ENCODE data around the gene RIPOR2.

Gene RIPOR2

GRCh38 chr6:24925661-24926060, 10.1 kb downstream of the RIPOR2 start:
- Histone ChIP-seq H3K4me3 (ENCODE audit: low read length in 2 of 2) (no peak overlapping the region), H3K27ac (ENCODE audit: low read length) (no peak overlapping the region), H3K9me3 (ENCODE audit: control insufficient read depth in 2 of 2, low read length in 2 of 2) (no peaks in the 10 kb centered on the region), H3K36me3 (ENCODE audit: control insufficient read depth in 2 of 2, insufficient read depth in 2 of 2, low read length in 2 of 2) (no peaks in the 10 kb centered on the region), H3K4me1 (ENCODE audit: control insufficient read depth, insufficient read depth, low read length) (peaks cover 7% of the 10 kb centered on the region), H3K9ac (ENCODE audit: low read length in 2 of 2) (no peak overlapping the region), H3K27me3 (ENCODE audit: control insufficient read depth in 1 of 2, insufficient read depth in 2 of 2, low read length in 2 of 2) (no peaks in the 10 kb centered on the region)

DNA sequence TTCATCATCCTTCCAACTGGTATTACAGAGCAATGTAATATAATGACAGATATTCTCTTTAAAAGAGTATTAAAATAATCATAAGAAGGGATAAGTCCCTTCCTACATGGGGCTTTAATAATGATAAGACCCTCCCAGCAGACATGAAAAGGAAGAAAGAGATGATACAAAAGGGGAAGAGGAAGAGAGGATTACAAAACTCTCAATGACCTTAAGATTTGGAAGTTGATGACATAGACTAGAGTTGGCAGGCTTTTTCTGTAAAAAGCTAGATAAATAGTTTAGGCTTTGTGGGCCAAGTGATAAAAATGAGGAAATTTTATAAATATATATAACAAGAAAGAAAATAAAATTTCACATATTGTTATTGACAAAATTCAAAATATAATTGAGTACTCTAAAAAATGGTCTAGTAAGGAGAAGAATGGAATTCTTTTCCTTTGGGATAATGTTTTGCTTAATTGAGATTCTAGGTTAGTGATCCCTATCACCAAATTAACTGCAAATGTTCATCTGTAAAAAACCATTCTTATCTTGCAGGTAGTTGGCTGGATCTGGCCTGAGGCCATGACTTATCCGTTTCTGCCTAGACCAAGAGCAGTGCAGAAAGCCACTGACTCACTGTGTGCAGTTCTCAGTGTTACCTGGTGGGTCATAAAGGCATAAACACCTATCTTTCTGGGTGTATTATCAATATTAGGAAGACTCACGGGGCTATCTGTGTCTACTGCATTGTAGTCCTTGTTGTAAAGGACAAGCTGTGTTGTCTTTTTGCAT, 11.0 kb downstream of the RIPOR2 start:
- H3K36me3 ChIP-seq (ENCODE audit: control insufficient read depth in 2 of 2, insufficient read depth in 2 of 2, low read length in 2 of 2) = no peaks in the 10 kb centered on the region
- no peak overlapping the region for H3K27ac ChIP-seq (ENCODE audit: low read length)
- H3K9ac ChIP-seq (ENCODE audit: low read length in 2 of 2) = no peak overlapping the region
- H3K4me3 ChIP-seq (ENCODE audit: low read length in 2 of 2) = no peak overlapping the region
- no peaks in the 10 kb centered on the region for H3K4me1 ChIP-seq (ENCODE audit: control insufficient read depth, insufficient read depth, low read length)
- H3K27me3 ChIP-seq (ENCODE audit: control insufficient read depth in 1 of 2, insufficient read depth in 2 of 2, low read length in 2 of 2) = no peaks in the 10 kb centered on the region
- no peaks in the 10 kb centered on the region for H3K9me3 ChIP-seq (ENCODE audit: control insufficient read depth in 2 of 2, low read length in 2 of 2)

GRCh38 chr6:24923885-24924401, 11.8 kb downstream of the RIPOR2 start:
- Histone ChIP-seq H3K4me1 (ENCODE audit: control insufficient read depth, insufficient read depth, low read length) (peaks cover 6% of the 10 kb centered on the region), H3K9ac (ENCODE audit: low read length in 2 of 2) (no peak overlapping the region), H3K36me3 (ENCODE audit: control insufficient read depth in 2 of 2, insufficient read depth in 2 of 2, low read length in 2 of 2) (no peaks in the 10 kb centered on the region), H3K27me3 (ENCODE audit: control insufficient read depth in 1 of 2, insufficient read depth in 2 of 2, low read length in 2 of 2) (no peaks in the 10 kb centered on the region), H3K27ac (ENCODE audit: low read length) (no peak overlapping the region), H3K4me3 (ENCODE audit: low read length in 2 of 2) (no peak overlapping the region), H3K9me3 (ENCODE audit: control insufficient read depth in 2 of 2, low read length in 2 of 2) (no peaks in the 10 kb centered on the region)

DNA sequence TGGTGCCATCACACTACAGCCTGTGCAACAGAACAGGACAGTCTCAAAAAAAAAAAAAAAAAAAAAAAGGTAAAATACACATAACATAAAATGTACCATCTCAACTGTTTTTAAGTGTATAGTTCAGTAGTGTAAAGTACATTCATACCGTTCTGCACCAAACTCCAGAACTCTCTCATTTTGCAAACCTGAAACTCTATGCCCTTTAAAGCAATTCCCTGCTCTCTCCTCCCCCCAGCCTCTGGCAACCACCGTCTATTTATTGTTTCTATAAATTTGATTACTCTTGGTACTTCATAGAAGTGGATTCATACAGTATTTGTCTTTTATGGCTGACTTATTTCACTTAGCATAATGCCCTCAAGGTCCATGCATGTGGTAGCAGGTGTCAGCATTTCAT, 12.9 kb downstream of the RIPOR2 start:
- Histone ChIP-seq H3K36me3 (ENCODE audit: control insufficient read depth in 2 of 2, insufficient read depth in 2 of 2, low read length in 2 of 2) (no peaks in the 10 kb centered on the region), H3K9me3 (ENCODE audit: control insufficient read depth in 2 of 2, low read length in 2 of 2) (no peaks in the 10 kb centered on the region), H3K27ac (ENCODE audit: low read length) (no peak overlapping the region), H3K9ac (ENCODE audit: low read length in 2 of 2) (no peak overlapping the region), H3K27me3 (ENCODE audit: control insufficient read depth in 1 of 2, insufficient read depth in 2 of 2, low read length in 2 of 2) (no peaks in the 10 kb centered on the region), H3K4me1 (ENCODE audit: control insufficient read depth, insufficient read depth, low read length) (peaks cover 6% of the 10 kb centered on the region), H3K4me3 (ENCODE audit: low read length in 2 of 2) (no peak overlapping the region)

- Histone ChIP-seq H3K27ac (ENCODE audit: low read length) (no peak overlapping the region), H3K4me1 (ENCODE audit: control insufficient read depth, insufficient read depth, low read length) (peaks cover 6% of the 10 kb centered on the region), H3K9ac (ENCODE audit: low read length in 2 of 2) (no peak overlapping the region), H3K36me3 (ENCODE audit: control insufficient read depth in 2 of 2, insufficient read depth in 2 of 2, low read length in 2 of 2) (no peaks in the 10 kb centered on the region), H3K9me3 (ENCODE audit: control insufficient read depth in 2 of 2, low read length in 2 of 2) (no peaks in the 10 kb centered on the region), H3K4me3 (ENCODE audit: low read length in 2 of 2) (no peak overlapping the region), H3K27me3 (ENCODE audit: control insufficient read depth in 1 of 2, insufficient read depth in 2 of 2, low read length in 2 of 2) (no peaks in the 10 kb centered on the region)
Measured at GRCh38 chr6:24922170-24922569, 13.6 kb downstream of the RIPOR2 start.

- no peaks in the 10 kb centered on the region for H3K9me3 ChIP-seq (ENCODE audit: control insufficient read depth in 2 of 2, low read length in 2 of 2)
- peaks cover 6% of the 10 kb centered on the region for H3K4me1 ChIP-seq (ENCODE audit: control insufficient read depth, insufficient read depth, low read length)
- no peak overlapping the region for H3K4me3 ChIP-seq (ENCODE audit: low read length in 2 of 2)
- H3K27ac ChIP-seq (ENCODE audit: low read length) = no peak overlapping the region
- no peaks in the 10 kb centered on the region for H3K36me3 ChIP-seq (ENCODE audit: control insufficient read depth in 2 of 2, insufficient read depth in 2 of 2, low read length in 2 of 2)
- peaks cover 0 to under 1% of the 10 kb centered on the region in 2 donors for H3K27me3 ChIP-seq (ENCODE audit: control insufficient read depth in 1 of 2, insufficient read depth in 2 of 2, low read length in 2 of 2)
- H3K9ac ChIP-seq (ENCODE audit: low read length in 2 of 2) = no peak overlapping the region
Measured at GRCh38 chr6:24920136-24920535, 15.6 kb downstream of the RIPOR2 start.

GRCh38 chr6:24919056-24919892, 16.5 kb downstream of the RIPOR2 start:
- Histone ChIP-seq H3K36me3 (ENCODE audit: control insufficient read depth in 2 of 2, insufficient read depth in 2 of 2, low read length in 2 of 2) (no peaks in the 10 kb centered on the region), H3K4me3 (ENCODE audit: low read length in 2 of 2) (no peak overlapping the region), H3K9me3 (ENCODE audit: control insufficient read depth in 2 of 2, low read length in 2 of 2) (no peaks in the 10 kb centered on the region), H3K9ac (ENCODE audit: low read length in 2 of 2) (no peak overlapping the region), H3K27me3 (ENCODE audit: control insufficient read depth in 1 of 2, insufficient read depth in 2 of 2, low read length in 2 of 2) (peaks cover 0 to 3% of the 10 kb centered on the region in 2 donors), H3K4me1 (ENCODE audit: control insufficient read depth, insufficient read depth, low read length) (peaks cover 6% of the 10 kb centered on the region), H3K27ac (ENCODE audit: low read length) (no peak overlapping the region)

DNA sequence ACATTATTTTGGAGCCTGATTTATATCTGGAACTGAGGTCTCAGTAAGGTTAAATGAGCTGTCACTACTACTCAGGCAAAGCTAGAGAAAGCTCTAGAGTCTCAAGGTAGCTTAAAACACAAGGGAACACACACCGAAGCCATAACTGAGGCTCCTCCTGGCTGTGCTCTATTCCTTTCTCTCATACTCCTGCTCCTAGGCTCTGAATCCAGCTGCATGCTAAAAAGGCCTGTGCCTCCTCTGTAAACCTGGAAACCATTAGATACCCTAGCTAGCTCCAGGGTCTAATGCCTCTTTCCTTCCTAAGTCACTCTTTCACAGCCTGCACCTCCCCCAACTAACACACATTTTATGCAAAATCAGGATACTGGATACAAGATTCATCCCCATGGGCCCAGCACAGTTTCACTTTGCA, 17.1 kb downstream of the RIPOR2 start:
- peaks cover 0 to 3% of the 10 kb centered on the region in 2 donors for H3K27me3 ChIP-seq (ENCODE audit: control insufficient read depth in 1 of 2, insufficient read depth in 2 of 2, low read length in 2 of 2)
- H3K9ac ChIP-seq (ENCODE audit: low read length in 2 of 2) = no peak overlapping the region
- no peak overlapping the region for H3K4me3 ChIP-seq (ENCODE audit: low read length in 2 of 2)
- H3K36me3 ChIP-seq (ENCODE audit: control insufficient read depth in 2 of 2, insufficient read depth in 2 of 2, low read length in 2 of 2) = no peaks in the 10 kb centered on the region
- no peak overlapping the region for H3K27ac ChIP-seq (ENCODE audit: low read length)
- H3K4me1 ChIP-seq (ENCODE audit: control insufficient read depth, insufficient read depth, low read length) = peaks cover 6% of the 10 kb centered on the region
- H3K9me3 ChIP-seq (ENCODE audit: control insufficient read depth in 2 of 2, low read length in 2 of 2) = no peaks in the 10 kb centered on the region

DNA sequence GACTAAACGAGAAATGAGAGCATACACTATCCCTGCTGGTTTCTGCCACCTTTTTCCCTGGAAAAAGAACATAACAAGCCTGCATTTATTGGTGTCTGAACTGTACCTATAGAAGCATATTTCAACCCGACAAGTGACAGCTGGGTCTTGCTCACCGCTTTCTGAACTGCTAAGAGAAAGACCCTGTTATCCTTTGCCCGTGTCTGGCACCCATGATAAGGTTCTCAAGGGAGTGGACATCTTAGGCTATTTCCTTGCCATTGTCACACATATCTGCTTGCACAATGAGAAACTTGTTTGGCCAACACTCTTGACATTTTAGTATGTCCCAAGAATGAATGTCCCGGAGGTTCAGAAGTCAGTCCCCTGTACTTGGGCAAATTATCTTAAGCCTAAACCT, 19.3 kb downstream of the RIPOR2 start:
- H3K9ac ChIP-seq (ENCODE audit: low read length in 2 of 2) = no peak overlapping the region
- H3K27me3 ChIP-seq (ENCODE audit: control insufficient read depth in 1 of 2, insufficient read depth in 2 of 2, low read length in 2 of 2) = peaks cover 0 to 3% of the 10 kb centered on the region in 2 donors
- no peak overlapping the region for H3K4me3 ChIP-seq (ENCODE audit: low read length in 2 of 2)
- H3K36me3 ChIP-seq (ENCODE audit: control insufficient read depth in 2 of 2, insufficient read depth in 2 of 2, low read length in 2 of 2) = no peaks in the 10 kb centered on the region
- H3K27ac ChIP-seq (ENCODE audit: low read length) = no peak overlapping the region
- H3K4me1 ChIP-seq (ENCODE audit: control insufficient read depth, insufficient read depth, low read length) = peaks cover 12% of the 10 kb centered on the region
- H3K9me3 ChIP-seq (ENCODE audit: control insufficient read depth in 2 of 2, low read length in 2 of 2) = no peaks in the 10 kb centered on the region

DNA sequence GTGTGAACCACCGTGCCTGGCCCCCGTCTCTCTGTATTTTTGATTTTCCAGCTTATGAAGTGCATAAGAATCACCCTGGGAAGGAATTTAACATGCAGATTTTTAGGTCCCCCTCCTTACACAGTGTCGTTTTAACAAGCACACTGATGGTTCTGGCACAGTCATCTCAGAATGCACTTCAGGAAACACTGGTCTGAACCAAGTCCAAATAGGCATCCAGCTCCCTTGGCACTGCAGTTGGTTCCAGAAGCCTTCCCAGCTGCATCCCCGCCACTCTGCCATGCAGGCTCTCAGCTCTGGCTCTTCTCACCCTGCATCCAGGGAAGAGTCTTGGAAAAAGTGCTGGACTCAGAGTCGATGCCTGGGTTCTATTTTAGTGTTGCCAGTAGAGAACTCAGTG, 20.1 kb downstream of the RIPOR2 start:
- no peak overlapping the region for H3K4me3 ChIP-seq (ENCODE audit: low read length in 2 of 2)
- H3K9me3 ChIP-seq (ENCODE audit: control insufficient read depth in 2 of 2, low read length in 2 of 2) = no peaks in the 10 kb centered on the region
- H3K4me1 ChIP-seq (ENCODE audit: control insufficient read depth, insufficient read depth, low read length) = peaks cover 17% of the 10 kb centered on the region
- no peaks in the 10 kb centered on the region for H3K36me3 ChIP-seq (ENCODE audit: control insufficient read depth in 2 of 2, insufficient read depth in 2 of 2, low read length in 2 of 2)
- H3K9ac ChIP-seq (ENCODE audit: low read length in 2 of 2) = no peak overlapping the region
- H3K27ac ChIP-seq (ENCODE audit: low read length) = no peak overlapping the region
- peaks cover 0 to 3% of the 10 kb centered on the region in 2 donors for H3K27me3 ChIP-seq (ENCODE audit: control insufficient read depth in 1 of 2, insufficient read depth in 2 of 2, low read length in 2 of 2)

All from stomach smooth muscle (tissue), 2 donors.